Fibroblast of pulmonary artery (primary cell): ENCODE data around the gene PVALEF.

Experiments used
- DNase-seq: peaks from one replicate; pipeline ENCODE4 v3.0.0-alpha.2; 2010; ENCODE audit warnings: low read depth
- H3K4me3 ChIP-seq: replicated peaks from 2 replicates; pipeline ENCODE4 v1.5.1; 2011; ENCODE audit warnings: low read depth, mild to moderate bottlenecking, control low read depth, low read length, moderate library complexity
- CTCF ChIP-seq: IDR thresholded peaks from 2 replicates; pipeline ENCODE4 v1.5.1; 2011; ENCODE audit warnings: mild to moderate bottlenecking, control low read depth, low read length, inconsistent platforms; ENCODE audit errors: missing control alignments

The PVALEF gene

GRCh38 chr17:81138500-81138899, 26.8 kb upstream of the PVALEF start:
- no peak for TF ChIP-seq CTCF
- no peak for DNase-seq
- H3K4me3 ChIP-seq = no peak overlapping the region

GRCh38 chr17:81139428-81139827, 25.9 kb upstream of the PVALEF start:
- H3K4me3 ChIP-seq = no peak overlapping the region
- no peak for TF ChIP-seq CTCF
- no peak for DNase-seq

- no peak for DNase-seq
- no peak overlapping the region for H3K4me3 ChIP-seq
- TF ChIP-seq CTCF = no peak
These were observed 25.3 kb upstream of the PVALEF start for GRCh38 chr17:81140018-81140417.

DNA sequence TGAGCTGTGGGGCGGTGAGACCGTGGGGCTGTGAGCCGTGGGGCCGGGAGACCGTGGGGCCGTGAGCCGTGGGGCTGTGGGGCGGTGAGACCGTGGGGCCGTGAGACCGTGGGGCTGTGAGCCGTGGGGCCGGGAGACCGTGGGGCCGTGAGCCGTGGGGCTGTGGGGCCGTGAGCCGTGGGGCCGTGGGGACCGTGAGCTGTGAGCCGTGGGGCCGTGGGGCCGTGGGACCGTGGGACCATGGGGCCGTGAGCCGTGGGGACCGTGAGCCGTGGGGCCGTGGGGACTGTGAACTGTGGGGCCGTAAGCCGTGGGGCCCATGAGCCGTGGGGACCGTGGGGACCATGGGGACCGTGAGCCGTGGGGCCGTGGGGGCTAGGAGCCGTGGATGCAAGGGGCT, 24.6 kb upstream of the PVALEF start:
- no peak for TF ChIP-seq CTCF
- no peak overlapping the region for H3K4me3 ChIP-seq
- no peak for DNase-seq

DNA sequence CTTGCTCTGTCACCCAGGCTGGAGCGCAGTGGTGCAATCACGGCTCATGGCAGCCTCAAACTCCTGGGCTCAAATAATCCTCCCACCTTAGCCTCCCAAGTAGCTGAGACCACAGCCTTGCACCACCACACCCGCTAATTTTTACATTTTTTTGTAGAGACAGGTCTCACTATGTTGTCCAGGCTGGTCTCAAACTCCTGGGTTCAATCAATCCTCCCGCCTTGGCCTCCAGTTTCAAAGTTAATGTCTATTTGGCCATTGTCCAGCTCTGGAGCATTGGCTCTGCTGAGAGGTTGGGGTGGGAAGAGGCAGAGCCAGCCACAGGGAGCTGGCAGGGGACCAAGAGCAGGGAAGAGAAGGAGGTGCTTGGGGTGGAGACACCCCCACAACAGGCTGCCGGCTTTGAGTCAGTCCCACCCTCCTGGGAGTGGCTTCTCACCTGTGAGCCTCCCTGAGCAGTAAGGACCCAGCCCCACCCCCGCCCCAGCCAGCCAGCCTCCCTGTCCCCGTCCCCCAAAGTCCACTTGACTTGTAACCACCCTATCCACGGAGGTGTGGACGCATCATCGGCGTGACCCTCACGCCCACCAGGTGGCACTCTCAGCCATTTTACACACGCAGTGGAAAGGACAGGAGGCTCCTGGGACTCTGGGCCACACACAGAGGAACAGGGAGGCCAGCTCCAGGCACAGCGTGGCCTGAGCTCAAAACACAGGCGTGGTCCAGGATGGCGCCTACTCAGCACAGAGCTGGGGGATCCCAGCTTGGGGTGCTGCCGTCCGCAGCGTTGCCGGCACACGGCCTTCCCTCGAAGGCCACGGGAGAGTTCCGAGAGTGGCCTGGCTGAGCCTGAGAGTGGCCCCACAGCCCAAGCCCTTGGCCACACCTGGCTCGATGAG, 22.8 kb upstream of the PVALEF start:
- DNase-seq = peak; percentile 79
- no peak overlapping the region for H3K4me3 ChIP-seq
- TF ChIP-seq CTCF = peak; percentile 68

DNA sequence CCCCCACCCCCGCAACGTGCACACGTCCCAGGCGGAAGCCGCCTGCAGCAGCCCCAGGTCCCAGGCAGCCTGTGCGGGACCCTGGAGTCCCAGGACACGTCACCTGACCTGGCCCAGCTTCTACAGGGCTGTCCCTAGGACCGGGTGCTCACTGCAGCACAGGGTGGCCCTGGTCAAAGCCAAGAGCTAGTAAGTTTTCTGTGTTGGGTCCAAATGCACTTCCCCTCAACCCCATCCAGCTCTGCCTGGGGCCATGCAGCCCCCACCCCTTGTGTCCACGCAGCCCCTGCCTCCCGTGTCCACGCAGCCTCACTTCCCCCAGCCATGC, 22.1 kb upstream of the PVALEF start:
- no peak for TF ChIP-seq CTCF
- DNase-seq = no peak
- no peak overlapping the region for H3K4me3 ChIP-seq
